ENCODE results near the gene NUP205.

Gene NUP205

GRCh38 chr7:135648235-135648634, 90.5 kb downstream of the NUP205 start:
- Histone ChIP-seq H4K20me1 (ENCODE audit: insufficient read depth, low read length) (no peaks in the 10 kb centered on the region; the same call in 1 of the 2 replicates), H3K9ac (ENCODE audit: low read depth, low read length) (no peak overlapping the region), H3K4me3 (ENCODE audit: low read depth in 1 of 2, low read length in 2 of 2) (no peak overlapping the region), H3K4me2 (ENCODE audit: insufficient read depth, low read length) (no peak overlapping the region), H3K27ac (ENCODE audit: low read length) (no peak overlapping the region), H2AFZ (ENCODE audit: low read depth, low read length) (no peak overlapping the region), H3K4me1 (ENCODE audit: insufficient read depth, low read length) (no peaks in the 10 kb centered on the region), H3K27me3 (ENCODE audit: insufficient read depth, low read length, poor library complexity) (no peaks in the 10 kb centered on the region), H3K9me3 (ENCODE audit: insufficient read depth, low read length, severe bottlenecking) (no peaks in the 10 kb centered on the region), H3K36me3 (ENCODE audit: insufficient read depth, low read length) (peaks cover 70% of the 10 kb centered on the region), H3K79me2 (ENCODE audit: insufficient read depth, low read length) (no peaks in the 10 kb centered on the region)
- TF ChIP-seq EZH2 (IDR thresholded peaks at IDR 0.05; ENCODE audit: borderline replicate concordance, low read depth, low read length, severe bottlenecking) (no peak), CTCF (IDR thresholded peaks at IDR 0.05; ENCODE audit: borderline replicate concordance, extremely low read depth, low read length, poor library complexity, severe bottlenecking) (no peak)
- DNase-seq (no peak), ATAC-seq (ENCODE audit: insufficient read depth, low read depth) (no peak)

- no peaks in the 10 kb centered on the region for H3K9me3 ChIP-seq (ENCODE audit: insufficient read depth, low read length, severe bottlenecking)
- no peaks in the 10 kb centered on the region for H3K27me3 ChIP-seq (ENCODE audit: insufficient read depth, low read length, poor library complexity)
- no peak for DNase-seq
- no peaks in the 10 kb centered on the region for H3K4me1 ChIP-seq (ENCODE audit: insufficient read depth, low read length)
- no peak overlapping the region for H3K4me2 ChIP-seq (ENCODE audit: insufficient read depth, low read length)
- H2AFZ ChIP-seq (ENCODE audit: low read depth, low read length): no peak overlapping the region
- no peak overlapping the region for H3K27ac ChIP-seq (ENCODE audit: low read length)
- H3K79me2 ChIP-seq (ENCODE audit: insufficient read depth, low read length): no peaks in the 10 kb centered on the region
- H3K9ac ChIP-seq (ENCODE audit: low read depth, low read length): no peak overlapping the region
- TF ChIP-seq CTCF (IDR thresholded peaks at IDR 0.05; ENCODE audit: borderline replicate concordance, extremely low read depth, low read length, poor library complexity, severe bottlenecking) (no peak), EZH2 (IDR thresholded peaks at IDR 0.05; ENCODE audit: borderline replicate concordance, low read depth, low read length, severe bottlenecking) (no peak)
- peaks cover 42% of the 10 kb centered on the region for H3K36me3 ChIP-seq (ENCODE audit: insufficient read depth, low read length)
- no peak overlapping the region for H3K4me3 ChIP-seq (ENCODE audit: low read depth in 1 of 2, low read length in 2 of 2)
- no peak for ATAC-seq (ENCODE audit: insufficient read depth, low read depth)
- H4K20me1 ChIP-seq (ENCODE audit: insufficient read depth, low read length): no peaks in the 10 kb centered on the region
These were observed 93.3 kb downstream of the NUP205 start for GRCh38 chr7:135650831-135651573.

- H4K20me1 ChIP-seq (ENCODE audit: insufficient read depth, low read length): no peaks in the 10 kb centered on the region
- H2AFZ ChIP-seq (ENCODE audit: low read depth, low read length): no peak overlapping the region
- no peaks in the 10 kb centered on the region for H3K27me3 ChIP-seq (ENCODE audit: insufficient read depth, low read length, poor library complexity)
- no peaks in the 10 kb centered on the region for H3K4me1 ChIP-seq (ENCODE audit: insufficient read depth, low read length)
- H3K27ac ChIP-seq (ENCODE audit: low read length): no peak overlapping the region
- no peak overlapping the region for H3K9ac ChIP-seq (ENCODE audit: low read depth, low read length)
- no peak overlapping the region for H3K4me3 ChIP-seq (ENCODE audit: low read depth in 1 of 2, low read length in 2 of 2)
- no peaks in the 10 kb centered on the region for H3K79me2 ChIP-seq (ENCODE audit: insufficient read depth, low read length)
- peaks cover 20% of the 10 kb centered on the region; the same call in 1 of the 2 replicates for H3K36me3 ChIP-seq (ENCODE audit: insufficient read depth, low read length)
- no peaks in the 10 kb centered on the region for H3K9me3 ChIP-seq (ENCODE audit: insufficient read depth, low read length, severe bottlenecking)
- no peak for ATAC-seq (ENCODE audit: insufficient read depth, low read depth)
- TF ChIP-seq CTCF (IDR thresholded peaks at IDR 0.05; ENCODE audit: borderline replicate concordance, extremely low read depth, low read length, poor library complexity, severe bottlenecking): no peak
- H3K4me2 ChIP-seq (ENCODE audit: insufficient read depth, low read length): no peak overlapping the region
- no peak for DNase-seq
These were observed 95.8 kb downstream of the NUP205 start for GRCh38 chr7:135653340-135654080.

Measured in DND-41 (cell line).